Panc1 (cell line): Measurements from ENCODE around the gene ADGRG2. TPM values are rescaled to one million over a fixed set of nuclear protein-coding genes. Genes with fewer than 3 reads are reported as not detected.
A peak's percentile ranks its signal among the peaks of the same experiment; 100 is the strongest.

Source experiments
- ATAC-seq: fragments of 200-7000 bp; cut with Tn5 transposase; 2 replicates; pipeline ENCODE4 v1.9.1; 2020; ENCODE audit warnings: mild to moderate bottlenecking, moderate library complexity
- BruUV-seq: library from RNA; stranded (reverse); fragments of 400-500 nt; replicated peaks from 2 replicates; lab custom pipeline; 2021; lab: Mats Ljungman, UMichigan
- CTCF ChIA-PET: fragments of 300-600 bp; sonication (Branson Sonifier 250); formaldehyde crosslinking; loops from one replicate; lab custom pipeline; 2022; ENCODE audit warnings: antibody characterized with exemption; lab: Charles Lee
- POLR2A ChIA-PET: fragments of 300-600 bp; sonication (Branson Sonifier 250); formaldehyde crosslinking; loops from one replicate; lab custom pipeline; 2022; ENCODE audit warnings: antibody characterized with exemption; lab: Charles Lee
- DNase-seq: peaks from one replicate; pipeline ENCODE4 v3.0.0-alpha.2; 2010; ENCODE audit warnings: low read depth, low spot score
- H3K27ac ChIP-seq: 2 replicates; pipeline ENCODE4 v1.5.1; 2011; ENCODE audit warnings: mild to moderate bottlenecking, low read length, inconsistent platforms
- H3K27me3 ChIP-seq: fragments of 200-500 bp; sonication (Bioruptor generic); 2 replicates; pipeline ENCODE4 v1.6.0; 2014; ENCODE audit warnings: low read length, inconsistent platforms; ENCODE audit not compliant: control insufficient read depth, insufficient read depth
- H3K36me3 ChIP-seq: fragments of 200-500 bp; sonication (Bioruptor generic); 2 replicates; pipeline ENCODE4 v1.5.1; 2014; ENCODE audit warnings: inconsistent platforms, mild to moderate bottlenecking, low read length, moderate library complexity; ENCODE audit not compliant: control insufficient read depth, insufficient read depth
- H3K4me1 ChIP-seq: 2 replicates; pipeline ENCODE4 v1.5.1; 2011; ENCODE audit warnings: inconsistent platforms, mild to moderate bottlenecking, low read length, moderate library complexity; ENCODE audit not compliant: control insufficient read depth, insufficient read depth
- H3K4me3 ChIP-seq, 2 experiments: 2 replicates each; pipeline ENCODE4 v1.5.1; 2011 to 2012; ENCODE audit warnings: low read depth in 2 of 2, low read length in 2 of 2, mild to moderate bottlenecking in 2 of 2, inconsistent platforms in 1 of 2, moderate library complexity in 1 of 2
- H3K9me3 ChIP-seq: fragments of 200-500 bp; sonication (Bioruptor generic); 2 replicates; pipeline ENCODE4 v1.5.1; 2014; ENCODE audit warnings: low read depth, mild to moderate bottlenecking, inconsistent platforms, low read length, moderate library complexity; ENCODE audit not compliant: control insufficient read depth, insufficient read depth
- POLR2AphosphoS5 ChIP-seq: IDR thresholded peaks from 2 replicates; pipeline ENCODE4 v1.6.1; 2012; ENCODE audit warnings: mild to moderate bottlenecking, low read depth, low read length, moderate library complexity
- SIN3A ChIP-seq: IDR thresholded peaks from 2 replicates; pipeline ENCODE4 v1.6.1; 2012; ENCODE audit warnings: low read depth, mild to moderate bottlenecking, low read length, moderate library complexity, borderline replicate concordance; ENCODE audit not compliant: insufficient read depth
- TCF7L2 ChIP-seq: IDR thresholded peaks from 2 replicates; pipeline ENCODE4 v1.6.1; 2011; ENCODE audit warnings: mild to moderate bottlenecking, low read depth, low read length, inconsistent platforms
- in situ Hi-C: cut with HindIII; loops from 2 replicates; pipeline ENCODE4 v1.10.0; 2016; ENCODE audit warnings: low sequenced_read_pairs, low pct_unique_long_range_greater_than_20kb
- intact Hi-C: fragments of 100-400 bp; cut with micrococcal nuclease; formaldehyde crosslinking; loops from one replicate; pipeline ENCODE4 v1.10.0; 2022; ENCODE audit not compliant: unreplicated experiment
- total RNA-seq: library from RNA; stranded (reverse); gene quantifications from one replicate; pipeline ENCODE4 v1.2.1, GENCODE V29; 2021; ENCODE audit not compliant: unreplicated experiment
- TF ChIP-seq, protein P1 (sequence below): fragments of 450-650 bp; IDR thresholded peaks from 2 replicates; pipeline ENCODE4 v1.5.1; 2017; ENCODE audit warnings: mild to moderate bottlenecking
- TF ChIP-seq, protein P2 (sequence below), 2 experiments: IDR thresholded peaks; 2 replicates each; pipeline ENCODE4 v1.6.1; 2011 to 2012; ENCODE audit warnings: low read depth in 2 of 2, control low read depth in 1 of 2, low read length in 1 of 2, mild to moderate bottlenecking in 1 of 2, moderate library complexity in 1 of 2; ENCODE audit not compliant: insufficient read depth in 1 of 2

The ADGRG2 gene
- total RNA-seq, 1 experiment from 2014 or later, result 2.0 TPM

DNA sequence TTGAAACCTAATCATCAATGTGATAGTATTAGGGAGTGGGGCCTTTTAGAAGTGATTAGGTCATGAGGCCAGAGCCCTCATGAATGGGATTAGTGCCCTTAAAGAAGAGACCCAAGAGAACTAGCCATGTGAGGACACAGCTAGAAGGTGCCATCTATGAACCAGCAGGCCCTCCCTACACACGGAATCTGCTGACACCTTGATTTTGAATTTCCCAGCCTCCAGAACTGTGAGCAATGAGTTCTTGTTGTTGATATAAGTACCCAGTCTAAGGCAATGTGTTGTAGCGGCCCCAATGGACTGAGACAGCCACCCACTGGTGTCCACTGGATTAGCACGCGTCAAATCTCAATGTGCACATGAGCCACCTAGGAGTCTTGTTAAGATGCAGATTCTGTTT is 8.4 kb upstream of the ADGRG2 start:
- ChIA-PET POLR2A (no interaction called here), CTCF (no interaction called here)
- Histone ChIP-seq H3K9me3 (no peaks in the 10 kb centered on the region), H3K4me1 (no peaks in the 10 kb centered on the region), H3K36me3 (no peaks in the 10 kb centered on the region), H3K27me3 (no peaks in the 10 kb centered on the region), H3K4me3 (no peak overlapping the region), H3K27ac (no peak overlapping the region)
- no peak for TF ChIP-seq SIN3A
- TF ChIP-seq, protein P1, sequence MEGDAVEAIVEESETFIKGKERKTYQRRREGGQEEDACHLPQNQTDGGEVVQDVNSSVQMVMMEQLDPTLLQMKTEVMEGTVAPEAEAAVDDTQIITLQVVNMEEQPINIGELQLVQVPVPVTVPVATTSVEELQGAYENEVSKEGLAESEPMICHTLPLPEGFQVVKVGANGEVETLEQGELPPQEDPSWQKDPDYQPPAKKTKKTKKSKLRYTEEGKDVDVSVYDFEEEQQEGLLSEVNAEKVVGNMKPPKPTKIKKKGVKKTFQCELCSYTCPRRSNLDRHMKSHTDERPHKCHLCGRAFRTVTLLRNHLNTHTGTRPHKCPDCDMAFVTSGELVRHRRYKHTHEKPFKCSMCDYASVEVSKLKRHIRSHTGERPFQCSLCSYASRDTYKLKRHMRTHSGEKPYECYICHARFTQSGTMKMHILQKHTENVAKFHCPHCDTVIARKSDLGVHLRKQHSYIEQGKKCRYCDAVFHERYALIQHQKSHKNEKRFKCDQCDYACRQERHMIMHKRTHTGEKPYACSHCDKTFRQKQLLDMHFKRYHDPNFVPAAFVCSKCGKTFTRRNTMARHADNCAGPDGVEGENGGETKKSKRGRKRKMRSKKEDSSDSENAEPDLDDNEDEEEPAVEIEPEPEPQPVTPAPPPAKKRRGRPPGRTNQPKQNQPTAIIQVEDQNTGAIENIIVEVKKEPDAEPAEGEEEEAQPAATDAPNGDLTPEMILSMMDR, result peak; percentile 24
- TF ChIP-seq, protein P2, sequence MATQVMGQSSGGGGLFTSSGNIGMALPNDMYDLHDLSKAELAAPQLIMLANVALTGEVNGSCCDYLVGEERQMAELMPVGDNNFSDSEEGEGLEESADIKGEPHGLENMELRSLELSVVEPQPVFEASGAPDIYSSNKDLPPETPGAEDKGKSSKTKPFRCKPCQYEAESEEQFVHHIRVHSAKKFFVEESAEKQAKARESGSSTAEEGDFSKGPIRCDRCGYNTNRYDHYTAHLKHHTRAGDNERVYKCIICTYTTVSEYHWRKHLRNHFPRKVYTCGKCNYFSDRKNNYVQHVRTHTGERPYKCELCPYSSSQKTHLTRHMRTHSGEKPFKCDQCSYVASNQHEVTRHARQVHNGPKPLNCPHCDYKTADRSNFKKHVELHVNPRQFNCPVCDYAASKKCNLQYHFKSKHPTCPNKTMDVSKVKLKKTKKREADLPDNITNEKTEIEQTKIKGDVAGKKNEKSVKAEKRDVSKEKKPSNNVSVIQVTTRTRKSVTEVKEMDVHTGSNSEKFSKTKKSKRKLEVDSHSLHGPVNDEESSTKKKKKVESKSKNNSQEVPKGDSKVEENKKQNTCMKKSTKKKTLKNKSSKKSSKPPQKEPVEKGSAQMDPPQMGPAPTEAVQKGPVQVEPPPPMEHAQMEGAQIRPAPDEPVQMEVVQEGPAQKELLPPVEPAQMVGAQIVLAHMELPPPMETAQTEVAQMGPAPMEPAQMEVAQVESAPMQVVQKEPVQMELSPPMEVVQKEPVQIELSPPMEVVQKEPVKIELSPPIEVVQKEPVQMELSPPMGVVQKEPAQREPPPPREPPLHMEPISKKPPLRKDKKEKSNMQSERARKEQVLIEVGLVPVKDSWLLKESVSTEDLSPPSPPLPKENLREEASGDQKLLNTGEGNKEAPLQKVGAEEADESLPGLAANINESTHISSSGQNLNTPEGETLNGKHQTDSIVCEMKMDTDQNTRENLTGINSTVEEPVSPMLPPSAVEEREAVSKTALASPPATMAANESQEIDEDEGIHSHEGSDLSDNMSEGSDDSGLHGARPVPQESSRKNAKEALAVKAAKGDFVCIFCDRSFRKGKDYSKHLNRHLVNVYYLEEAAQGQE (IDR thresholded peaks at IDR 0.05; ENCODE audit: insufficient read depth in 1 of 2, low read depth in 2 of 2, low read length in 1 of 2), result no peak
- no TSS peak for BruUV-seq
- ATAC-seq (no peak), DNase-seq (no peak)
- in situ Hi-C loops, result no loop called here
- intact Hi-C loops, result no loop called here

GRCh38 chrX:19129694-19130093 is 7.4 kb upstream of the ADGRG2 start:
- Histone ChIP-seq H3K4me1 (no peaks in the 10 kb centered on the region), H3K27ac (no peak overlapping the region), H3K36me3 (no peaks in the 10 kb centered on the region), H3K9me3 (no peaks in the 10 kb centered on the region), H3K27me3 (no peaks in the 10 kb centered on the region), H3K4me3 (no peak overlapping the region)
- DNase-seq, result no peak
- in situ Hi-C loops (no loop called here), intact Hi-C loops (no loop called here)
- no peak for ATAC-seq
- TF ChIP-seq POLR2AphosphoS5, result no peak
- ChIA-PET CTCF (no interaction called here), POLR2A (no interaction called here)
- BruUV-seq, result no TSS peak

DNA sequence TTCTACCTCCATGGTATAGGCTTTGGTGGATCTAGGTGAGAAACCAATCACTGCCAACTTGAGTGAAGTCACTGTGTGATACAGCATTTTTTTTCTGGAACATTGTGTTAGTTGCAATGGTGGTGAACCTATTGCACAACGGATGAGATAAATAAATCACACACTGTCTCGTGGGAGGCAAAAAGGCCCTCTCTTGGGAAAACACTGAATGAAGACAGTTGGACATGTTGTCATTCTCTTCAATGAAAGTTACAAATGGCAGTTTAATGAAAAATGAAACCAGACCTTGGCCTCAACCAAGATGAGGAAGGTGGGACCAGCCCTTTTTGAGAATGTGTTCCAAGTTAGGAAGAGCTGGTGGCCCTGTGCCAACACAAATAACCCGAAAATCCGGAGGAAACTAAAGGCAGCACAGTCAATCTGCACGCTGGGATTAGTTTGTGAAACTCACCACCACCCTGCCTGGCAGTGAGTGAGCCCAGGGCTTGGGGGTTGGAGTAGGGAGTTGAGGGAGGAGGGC is 5.4 kb upstream of the ADGRG2 start:
- no TSS peak for BruUV-seq

More for the DNA sequence above, 5.4 kb upstream of the ADGRG2 start:
- Histone ChIP-seq H3K4me3 (no peak overlapping the region), H3K36me3 (no peaks in the 10 kb centered on the region), H3K27ac (no peak overlapping the region), H3K4me1 (no peaks in the 10 kb centered on the region), H3K27me3 (peaks cover 3% of the 10 kb centered on the region; the same call in 1 of the 2 replicates), H3K9me3 (no peaks in the 10 kb centered on the region)
- ATAC-seq (no peak), DNase-seq (no peak)
- in situ Hi-C loops, result no loop called here
- TF ChIP-seq, protein P1, result no peak
- TF ChIP-seq, protein P2 (IDR thresholded peaks at IDR 0.05; ENCODE audit: insufficient read depth in 1 of 2, low read depth in 2 of 2, low read length in 1 of 2), result no peak
- TF ChIP-seq POLR2AphosphoS5, result no peak
- no peak for TF ChIP-seq SIN3A
- no peak for TF ChIP-seq TCF7L2
- intact Hi-C loops, result no loop called here
- POLR2A ChIA-PET, result no interaction called here
- CTCF ChIA-PET, result no interaction called here
